Activated T-cell treated with anti-CD3 and anti-CD28 coated beads, Interleukin-2, amount 50 U/mL, for 72 hours (primary cell): Measurements from ENCODE around the gene FBXO42. TPM values are rescaled to one million over a fixed set of nuclear protein-coding genes. Genes with fewer than 3 reads are reported as not detected.
A peak's percentile ranks its signal among the peaks of the same experiment; 100 is the strongest.
"Not testable (repeated sequence)": the region's sequence is repeated elsewhere in the genome, so short reads cannot be mapped to it uniquely, and the experiment has no call there.

ENCODE experiments used
- ATAC-seq, 2 donors: fragments of 150-1000 bp; cut with Tn5 transposase; replicated peaks in 1 of 2; 2 replicates each; pipeline ENCODE4 v1.10.0; 2021; ENCODE audit warnings: moderate library complexity in 2 of 2, mild to moderate bottlenecking in 1 of 2
- DNase-seq, 2 donors: peaks; one replicate each; pipeline ENCODE4 v3.0.0; 2021 to 2022; ENCODE audit warnings: mixed read lengths in 1 of 2
- H3K27ac Mint-ChIP-seq: one replicate; pipeline ENCODE4 v1.8.0; 2022; ENCODE audit warnings: mild to moderate bottlenecking, moderate library complexity, mixed read lengths
- H3K27me3 Mint-ChIP-seq: one replicate; pipeline ENCODE4 v1.8.0; 2022; ENCODE audit warnings: low read depth, mixed read lengths
- H3K36me3 Mint-ChIP-seq, 2 donors: one replicate each; pipeline ENCODE4 v1.8.0; 2022; ENCODE audit warnings: mixed read lengths in 2 of 2, mild to moderate bottlenecking in 1 of 2; ENCODE audit not compliant: insufficient read depth in 2 of 2
- H3K4me1 Mint-ChIP-seq: one replicate; pipeline ENCODE4 v1.8.0; 2022; ENCODE audit warnings: low read depth, mixed read lengths
- H3K4me3 Mint-ChIP-seq, 2 donors: one replicate each; pipeline ENCODE4 v1.8.0; 2022; ENCODE audit warnings: mild to moderate bottlenecking in 2 of 2, mixed read lengths in 2 of 2, moderate library complexity in 2 of 2
- H3K9me3 Mint-ChIP-seq, 2 donors: one replicate each; pipeline ENCODE4 v1.8.0; 2022; ENCODE audit warnings: mixed read lengths in 2 of 2
- total RNA-seq, 2 donors: library from RNA; stranded (reverse); gene quantifications; one replicate each; pipeline ENCODE4 v1.2.3, GENCODE V29; 2022

FBXO42 gene
- total RNA-seq, 2 donors from 2014 or later = 18.2 to 23.7 TPM

DNA sequence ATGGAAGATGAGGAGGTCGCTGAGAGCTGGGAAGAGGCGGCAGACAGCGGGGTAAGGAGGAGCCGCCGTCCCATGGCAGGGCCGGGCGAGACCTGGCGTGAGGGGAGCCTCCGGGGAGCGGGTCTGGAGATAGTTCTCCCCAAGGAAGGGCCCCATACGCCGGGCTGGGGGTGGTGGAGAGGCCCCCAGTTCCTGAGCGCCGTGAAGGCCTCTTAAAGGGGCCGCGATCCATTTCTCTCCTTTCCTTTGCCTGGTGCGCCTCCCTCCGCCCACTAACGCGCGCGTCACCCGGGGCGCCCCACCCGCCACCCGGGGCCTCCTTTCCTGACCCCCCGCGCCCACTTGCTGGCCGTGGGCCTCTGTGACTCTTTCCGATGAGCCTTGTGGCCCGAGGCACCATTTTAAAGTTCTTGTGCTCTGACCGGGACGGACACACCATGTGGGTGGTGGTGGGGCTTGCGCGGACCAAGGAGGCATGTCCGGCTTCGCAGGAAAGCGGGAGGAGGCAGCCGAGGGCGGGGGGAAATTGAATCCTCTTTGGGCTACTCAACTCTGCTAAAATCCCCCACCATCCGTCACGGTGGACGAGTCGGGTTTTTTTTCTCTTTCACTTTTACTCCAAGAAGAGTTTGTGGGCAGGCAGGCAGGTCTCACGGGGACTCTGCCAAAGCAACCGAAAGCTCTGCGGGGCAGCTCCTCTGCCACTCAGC lies 15.1 kb upstream of the FBXO42 start:
- Mint-ChIP-seq H3K27ac (peak overlapping the region; percentile 88), H3K9me3 (no peaks in the 10 kb centered on the region), H3K4me1 (peaks cover 44% of the 10 kb centered on the region), H3K27me3 (no peaks in the 10 kb centered on the region), H3K36me3 (peaks cover 3 to 7% of the 10 kb centered on the region in 2 donors), H3K4me3 (peak overlapping the region; percentile 94 to 96)
- peak; percentile 91 to 92 for DNase-seq
- ATAC-seq = peak; percentile 72 to 74

DNA sequence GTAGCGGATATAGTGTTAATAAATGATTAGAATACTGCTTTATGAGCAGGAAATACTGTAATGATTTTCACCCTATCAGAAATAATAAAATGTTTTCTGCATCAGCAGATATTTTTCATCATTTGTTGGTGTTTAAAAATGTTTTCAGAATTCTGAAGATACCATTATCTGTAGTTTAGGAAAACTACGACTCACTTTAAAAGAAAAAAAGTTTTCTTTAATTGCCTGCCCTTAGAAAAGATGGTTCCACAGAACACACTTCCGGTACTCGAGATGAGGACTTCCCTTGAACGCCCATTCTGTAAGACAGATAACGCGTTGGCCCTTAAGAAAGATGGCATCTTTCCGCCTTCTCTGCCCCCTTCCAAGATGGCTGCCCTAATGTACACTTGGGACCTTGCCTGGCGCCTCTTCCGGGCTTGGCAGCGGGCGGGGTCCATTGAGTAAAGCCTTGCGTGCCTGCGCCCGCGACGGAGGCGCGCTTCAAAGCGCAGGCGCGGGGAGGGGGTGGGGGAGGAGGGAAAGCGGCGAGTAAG lies 14.5 kb upstream of the FBXO42 start, which contains the start of gene SZRD1:
TSS of gene SZRD1 (plus strand) at position 521 of the 536 bp plus-strand sequence. CDS start 16 bp downstream, outside the sequence.
- peaks cover 2 to 5% of the 10 kb centered on the region in 2 donors for H3K36me3 Mint-ChIP-seq
- H3K9me3 Mint-ChIP-seq = no peaks in the 10 kb centered on the region
- ATAC-seq (peak; percentile 82 to 83), DNase-seq (peak; percentile 94 to 95)
- peak within 1 kb of the TSS; percentile 88 for H3K27ac Mint-ChIP-seq
- H3K27me3 Mint-ChIP-seq = no peaks in the 10 kb centered on the region
- peak within 1 kb of the TSS; percentile 94 to 96 for H3K4me3 Mint-ChIP-seq
- H3K4me1 Mint-ChIP-seq = peaks cover 38% of the 10 kb centered on the region

DNA sequence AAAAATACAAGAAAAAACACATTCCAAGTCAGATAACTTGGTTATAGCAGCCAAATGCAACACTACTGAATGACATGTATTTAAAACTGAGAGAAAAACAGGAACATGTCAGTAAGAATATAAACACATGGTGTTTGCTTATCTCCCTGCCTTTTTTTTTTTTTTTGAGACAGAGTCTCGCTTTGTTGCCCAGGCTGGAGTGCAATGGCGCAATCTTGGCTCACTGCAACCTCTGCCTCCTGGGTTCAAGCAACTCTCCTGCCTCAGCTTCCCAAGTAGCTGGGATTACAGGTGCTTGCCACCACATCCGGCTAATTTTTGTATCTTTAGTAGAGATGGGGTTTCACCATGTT lies 12.8 kb upstream of the FBXO42 start:
- ATAC-seq, H3K27ac Mint-ChIP-seq, H3K9me3 Mint-ChIP-seq, H3K4me3 Mint-ChIP-seq, H3K36me3 Mint-ChIP-seq, DNase-seq, H3K27me3 Mint-ChIP-seq: not testable (repeated sequence)
- peaks cover 25% of the 10 kb centered on the region for H3K4me1 Mint-ChIP-seq

DNA sequence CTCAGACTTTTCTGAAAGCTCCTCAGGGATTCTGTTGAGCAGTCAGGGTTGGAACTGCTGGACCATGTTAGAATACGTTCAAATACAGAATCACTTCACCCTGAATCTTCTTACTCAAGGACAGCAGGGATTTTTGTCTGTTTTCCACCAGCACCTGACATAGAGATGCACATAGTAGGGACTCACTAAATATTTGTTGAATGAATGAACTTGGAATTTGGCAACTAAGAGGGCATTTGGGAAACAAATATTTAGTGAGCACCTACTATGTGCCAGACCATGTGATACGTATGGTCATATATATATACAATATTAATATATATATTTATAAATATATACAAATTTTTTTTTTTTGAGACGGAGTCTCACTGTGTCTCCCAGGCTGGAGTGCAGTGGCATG lies 4.6 kb upstream of the FBXO42 start:
- Mint-ChIP-seq H3K27me3 (no peaks in the 10 kb centered on the region), H3K4me1 (peaks cover 5% of the 10 kb centered on the region)

DNA sequence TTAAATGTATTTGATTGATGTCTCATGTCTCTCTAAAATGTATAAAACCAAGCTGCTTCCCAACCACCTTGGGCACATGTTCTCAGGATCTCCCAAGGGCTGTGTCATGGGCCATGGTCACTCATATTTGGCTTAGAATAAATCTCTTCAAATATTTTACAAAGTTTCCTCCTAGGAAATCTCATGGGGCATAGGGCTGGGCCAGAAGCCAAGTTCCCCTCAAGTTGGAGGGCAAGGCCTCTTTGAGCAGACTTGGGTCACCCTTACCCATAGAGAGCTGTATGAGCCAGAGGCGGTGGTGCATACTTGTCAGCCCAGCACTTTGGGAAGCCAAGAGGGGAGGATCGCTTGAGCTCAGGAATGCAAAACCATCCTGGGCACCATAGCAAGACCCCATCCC lies 2.3 kb upstream of the FBXO42 start:
- H3K27ac Mint-ChIP-seq = no peak overlapping the region
- ATAC-seq = no peak
- H3K4me3 Mint-ChIP-seq = no peak overlapping the region

More for the DNA sequence above, 4.6 kb upstream of the FBXO42 start:
- no peak for ATAC-seq
- Mint-ChIP-seq H3K36me3 (no peaks in the 10 kb centered on the region), H3K9me3 (no peaks in the 10 kb centered on the region), H3K4me3 (no peak overlapping the region), H3K27ac (no peak overlapping the region)
- DNase-seq = no peak

DNA sequence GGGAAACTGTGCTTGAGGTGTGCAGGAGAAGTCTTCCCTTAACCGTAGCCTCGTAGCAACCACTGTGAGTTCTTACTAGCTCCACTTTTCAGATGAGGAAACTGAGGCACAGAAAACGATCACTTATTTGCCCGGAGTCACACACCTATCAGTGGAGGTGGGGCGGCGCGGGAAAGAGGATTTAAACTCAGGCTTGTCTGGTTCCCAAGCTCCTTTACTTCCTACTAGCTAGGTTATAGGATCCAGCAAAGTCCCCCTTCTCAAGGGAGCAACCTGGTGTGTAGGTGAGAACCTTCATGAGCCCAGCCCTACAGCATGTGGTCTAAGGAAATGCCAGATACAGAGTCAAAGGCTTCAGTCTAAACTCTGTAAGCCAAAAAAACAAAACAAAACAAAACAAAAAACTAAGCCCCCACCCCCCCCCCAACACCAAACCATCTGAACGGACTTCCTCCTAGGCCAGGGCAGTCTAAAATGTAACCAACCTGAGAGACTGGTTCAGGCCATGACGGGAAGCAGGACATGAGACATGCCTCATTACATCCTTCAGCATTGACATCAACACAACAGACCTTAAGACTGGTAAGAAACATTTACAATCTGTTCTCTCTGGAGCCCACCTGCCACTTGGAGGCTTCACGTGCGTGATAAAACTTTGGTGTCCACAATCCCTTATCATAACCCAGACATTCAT lies 709 bp upstream of the FBXO42 start:
- H3K4me3 Mint-ChIP-seq = peak overlapping the region; percentile 93 to 99
- no peaks in the 10 kb centered on the region for H3K27me3 Mint-ChIP-seq
- DNase-seq (no peak), ATAC-seq (no peak)
- peaks cover 38% of the 10 kb centered on the region for H3K4me1 Mint-ChIP-seq
- H3K27ac Mint-ChIP-seq = peak overlapping the region; percentile 59
- H3K36me3 Mint-ChIP-seq = peaks cover 0 to 4% of the 10 kb centered on the region in 2 donors
- no peaks in the 10 kb centered on the region for H3K9me3 Mint-ChIP-seq

More for the DNA sequence above, 2.3 kb upstream of the FBXO42 start:
- Mint-ChIP-seq H3K27me3 (no peaks in the 10 kb centered on the region), H3K4me1 (peaks cover 26% of the 10 kb centered on the region), H3K36me3 (peaks cover 0 to 4% of the 10 kb centered on the region in 2 donors), H3K9me3 (no peaks in the 10 kb centered on the region)
- DNase-seq = no peak

DNA sequence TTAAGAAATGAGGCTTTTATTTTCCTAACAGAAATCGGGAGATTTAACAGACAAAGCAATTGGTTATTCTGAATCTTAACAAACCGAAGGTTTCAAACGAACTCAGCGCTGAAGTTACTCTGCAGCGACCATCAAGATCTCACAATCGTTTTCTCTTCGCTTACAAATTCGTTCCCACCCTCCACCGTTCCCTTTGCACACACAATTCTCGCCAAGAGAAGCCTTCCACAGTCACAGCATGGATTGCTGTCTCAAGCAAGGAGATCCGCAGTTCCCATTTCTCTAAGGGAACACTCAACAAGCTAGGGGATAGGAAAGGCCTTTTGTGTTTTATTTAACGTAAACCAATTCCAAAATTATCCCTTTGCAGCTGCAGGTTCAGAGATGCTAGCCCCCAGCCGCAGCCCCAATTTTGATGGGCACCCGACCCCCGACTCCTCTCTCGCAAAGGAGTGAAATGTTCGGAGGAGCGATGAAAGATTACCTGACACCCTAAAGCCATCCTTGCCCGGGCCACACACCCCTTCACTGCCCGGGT lies 755 bp downstream of the FBXO42 start:
- Mint-ChIP-seq H3K27ac (peak overlapping the region; percentile 94), H3K27me3 (no peaks in the 10 kb centered on the region), H3K36me3 (peaks cover 0 to 4% of the 10 kb centered on the region in 2 donors), H3K9me3 (no peaks in the 10 kb centered on the region), H3K4me3 (peak overlapping the region; percentile 93 to 99), H3K4me1 (peaks cover 47% of the 10 kb centered on the region)
- ATAC-seq (no peak), DNase-seq (peak in 1 of 2 donors; percentile 10)

DNA sequence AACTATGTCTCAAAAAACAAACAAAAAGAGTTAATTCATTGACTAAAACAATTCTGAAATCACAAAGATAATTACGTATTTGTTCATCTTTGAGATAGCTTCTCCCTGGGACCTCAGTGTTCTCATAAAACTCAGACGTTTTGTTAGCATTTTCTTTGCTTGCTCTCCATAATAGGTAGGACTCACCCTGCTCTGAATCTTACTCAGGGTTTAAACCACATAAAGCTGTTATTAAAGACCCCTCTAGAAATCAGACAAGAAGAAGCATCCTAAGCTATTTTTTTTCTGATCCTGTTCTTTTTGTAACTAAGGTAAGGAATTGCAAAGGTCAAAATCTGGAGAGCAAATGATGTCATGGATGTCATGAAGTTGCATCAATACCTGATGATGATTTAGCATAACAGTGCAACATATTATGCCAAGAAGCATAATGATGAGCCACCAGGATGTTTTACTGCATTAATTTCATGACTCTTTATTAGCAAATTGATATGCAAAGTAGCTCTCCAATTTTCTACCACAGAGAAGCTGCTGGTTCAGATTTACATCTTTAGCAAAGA lies 2.4 kb downstream of the FBXO42 start:
- H3K27me3 Mint-ChIP-seq = no peaks in the 10 kb centered on the region
- H3K9me3 Mint-ChIP-seq = no peaks in the 10 kb centered on the region
- ATAC-seq (no peak), DNase-seq (no peak)
- peak overlapping the region; percentile 72 for H3K27ac Mint-ChIP-seq
- H3K4me1 Mint-ChIP-seq = peaks cover 47% of the 10 kb centered on the region
- peaks cover 0 to 4% of the 10 kb centered on the region in 2 donors for H3K36me3 Mint-ChIP-seq
- peak overlapping the region; percentile 70 to 93 for H3K4me3 Mint-ChIP-seq

DNA sequence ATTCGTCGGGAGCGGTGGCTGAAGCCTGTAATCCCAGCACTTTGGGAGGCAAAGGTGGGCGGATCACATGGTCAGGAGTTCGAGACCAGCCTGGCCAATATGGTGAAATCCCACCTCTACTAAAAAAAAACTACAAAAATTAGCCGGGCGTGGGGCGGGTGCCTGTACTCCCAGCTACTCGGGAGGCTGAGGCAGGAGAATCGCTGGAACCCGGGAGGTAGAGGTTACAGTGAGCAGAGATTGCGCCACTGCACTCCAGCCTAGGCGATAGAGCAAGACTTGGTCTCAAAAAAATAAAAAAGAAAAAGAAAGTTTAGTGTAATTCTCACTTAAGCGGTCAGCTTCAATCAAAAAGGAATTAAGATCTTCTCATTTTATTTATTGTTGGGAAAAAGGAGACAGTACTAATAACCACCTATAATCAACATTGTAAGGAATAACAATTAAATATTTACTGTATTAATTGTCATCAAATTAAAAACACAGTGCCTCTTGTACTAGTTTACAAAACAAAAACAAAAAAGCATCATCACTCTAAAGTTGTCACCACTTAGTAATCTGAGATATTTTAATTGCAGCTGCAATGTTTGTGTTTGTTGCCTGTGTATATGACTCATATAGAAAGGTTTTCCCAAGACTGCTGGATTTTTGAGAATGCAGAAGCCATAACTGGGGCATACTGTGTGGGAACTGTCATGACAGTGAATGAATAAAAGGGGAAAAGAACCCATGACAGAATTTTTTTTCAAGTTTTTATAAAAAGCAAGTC lies 3.7 kb downstream of the FBXO42 start:
- no peak for ATAC-seq
- H3K27ac Mint-ChIP-seq = no peak overlapping the region
- no peak overlapping the region for H3K4me3 Mint-ChIP-seq

DNA sequence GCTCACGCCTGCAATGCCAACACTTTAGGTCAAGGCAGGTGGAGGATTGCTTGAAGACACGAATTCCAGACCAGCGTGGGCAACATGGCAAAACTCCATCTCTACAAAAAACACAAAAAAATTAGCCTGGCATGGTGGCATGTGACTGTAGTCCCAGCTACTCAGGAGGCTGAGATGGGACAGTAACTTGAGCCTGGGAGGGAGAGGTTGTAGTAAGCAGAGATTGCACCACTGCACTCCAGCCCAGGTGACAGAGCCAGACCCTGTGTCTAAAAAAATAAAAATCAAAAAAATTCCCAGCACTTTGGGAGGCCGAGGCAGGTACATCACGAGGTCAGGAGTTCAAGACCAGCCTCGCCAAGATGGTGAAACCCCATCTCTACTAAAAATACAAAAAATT lies 9.0 kb downstream of the FBXO42 start:
- peaks cover 14% of the 10 kb centered on the region for H3K4me1 Mint-ChIP-seq
- not testable (repeated sequence) for H3K4me3 Mint-ChIP-seq, ATAC-seq, H3K9me3 Mint-ChIP-seq, DNase-seq, H3K27me3 Mint-ChIP-seq, H3K27ac Mint-ChIP-seq, H3K36me3 Mint-ChIP-seq

More for the DNA sequence above, 3.7 kb downstream of the FBXO42 start:
- DNase-seq = no peak
- H3K9me3 Mint-ChIP-seq = no peaks in the 10 kb centered on the region
- peaks cover 0 to 4% of the 10 kb centered on the region in 2 donors for H3K36me3 Mint-ChIP-seq
- H3K4me1 Mint-ChIP-seq = peaks cover 47% of the 10 kb centered on the region
- H3K27me3 Mint-ChIP-seq = no peaks in the 10 kb centered on the region

DNA sequence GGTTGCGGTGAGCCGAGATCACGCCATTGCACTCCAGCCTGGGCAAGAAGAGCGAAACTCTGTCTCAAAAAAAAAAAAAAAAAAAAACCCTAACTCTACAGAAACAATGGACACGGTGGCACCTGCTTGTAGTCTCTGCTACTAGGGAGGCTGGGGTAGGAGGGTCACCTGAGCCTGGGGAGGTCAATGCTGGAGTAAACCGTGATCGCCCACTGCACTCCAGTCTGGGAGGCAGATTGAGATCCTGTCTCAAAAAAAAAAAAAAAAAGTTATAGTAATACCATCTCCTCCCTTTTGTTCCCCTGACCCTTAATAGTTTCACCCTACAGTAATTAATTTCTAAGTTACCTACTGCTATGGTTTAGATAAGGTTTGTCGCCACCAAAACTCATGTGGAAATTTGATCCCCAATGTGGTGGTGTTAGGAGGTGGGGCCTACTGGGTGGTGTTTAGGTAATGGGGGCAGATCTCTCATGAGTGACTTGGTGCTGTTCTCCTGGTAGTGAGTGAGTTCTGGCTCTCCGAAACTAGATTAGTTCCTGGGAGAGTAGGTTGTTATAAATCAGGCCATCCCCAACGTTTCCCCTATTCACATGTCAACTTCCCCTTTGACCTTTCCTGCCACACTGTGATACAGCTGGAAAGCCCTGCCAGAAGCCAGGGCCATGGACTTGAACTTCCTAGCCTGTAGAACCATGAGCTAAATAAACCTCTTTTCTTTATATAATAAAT lies 9.8 kb downstream of the FBXO42 start:
- no peaks in the 10 kb centered on the region for H3K27me3 Mint-ChIP-seq
- no peak for DNase-seq
- H3K9me3 Mint-ChIP-seq = no peaks in the 10 kb centered on the region
- no peak overlapping the region for H3K27ac Mint-ChIP-seq
- no peak overlapping the region for H3K4me3 Mint-ChIP-seq
- peaks cover 0 to 2% of the 10 kb centered on the region in 2 donors for H3K36me3 Mint-ChIP-seq
- H3K4me1 Mint-ChIP-seq = peaks cover 7% of the 10 kb centered on the region
- ATAC-seq = no peak

DNA sequence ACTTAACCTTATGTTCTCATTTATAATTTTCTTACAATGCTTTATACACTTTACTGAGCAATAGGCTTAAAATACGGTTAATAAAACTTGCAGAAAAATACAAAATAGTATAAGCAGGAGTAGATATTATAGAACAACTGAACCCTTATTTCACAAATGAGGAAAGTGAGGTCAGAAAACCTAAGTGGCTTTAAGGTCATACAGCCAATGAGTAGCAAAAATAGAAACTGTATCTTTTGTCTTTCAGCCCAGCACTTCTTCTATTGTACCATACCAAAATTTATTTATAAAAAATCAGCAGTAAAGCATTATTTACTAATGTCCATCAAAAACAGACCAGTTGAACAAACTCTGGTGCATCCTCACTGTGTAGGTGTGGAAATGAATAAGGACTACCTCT lies 11.6 kb downstream of the FBXO42 start:
- Mint-ChIP-seq H3K36me3 (peaks cover 0 to 2% of the 10 kb centered on the region in 2 donors), H3K4me1 (peaks cover 9% of the 10 kb centered on the region), H3K27me3 (no peaks in the 10 kb centered on the region), H3K27ac (no peak overlapping the region), H3K9me3 (no peaks in the 10 kb centered on the region), H3K4me3 (no peak overlapping the region)
- no peak for ATAC-seq
- no peak for DNase-seq
